GM18498 (cell line): ENCODE results near the gene RBM28.
"Not testable (repeated sequence)": the region's sequence is repeated elsewhere in the genome, so short reads cannot be mapped to it uniquely, and the experiment has no call there.

ENCODE experiments used
- ATAC-seq: cut with Tn5 transposase; IDR thresholded peaks from one replicate; pipeline ENCODE4 v1.9.1; 2021; ENCODE audit warnings: mild to moderate bottlenecking, moderate library complexity; ENCODE audit not compliant: unreplicated experiment

Gene RBM28

GRCh38 chr7:128298004-128298403, 45.7 kb downstream of the RBM28 start:
- not testable (repeated sequence) for ATAC-seq

DNA sequence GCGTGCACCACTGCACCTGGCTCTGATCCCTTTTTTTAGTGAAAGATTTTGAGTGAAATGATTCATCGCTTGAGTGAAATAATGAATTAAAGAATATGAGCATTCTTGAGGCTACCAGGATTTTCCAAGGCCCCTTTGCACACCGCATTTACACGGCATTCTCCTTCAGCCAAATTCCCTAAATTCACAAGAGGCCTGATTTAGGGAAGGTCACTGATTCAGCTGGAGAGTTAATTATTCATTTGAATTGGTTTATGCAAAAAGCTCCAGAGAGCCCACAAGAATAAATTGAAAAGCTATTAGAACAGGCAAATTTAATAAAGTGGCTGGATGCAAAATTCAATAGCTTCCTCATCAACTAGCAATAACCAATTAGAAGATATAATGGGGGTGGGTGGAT, 56.2 kb downstream of the RBM28 start:
- no peak for ATAC-seq

DNA sequence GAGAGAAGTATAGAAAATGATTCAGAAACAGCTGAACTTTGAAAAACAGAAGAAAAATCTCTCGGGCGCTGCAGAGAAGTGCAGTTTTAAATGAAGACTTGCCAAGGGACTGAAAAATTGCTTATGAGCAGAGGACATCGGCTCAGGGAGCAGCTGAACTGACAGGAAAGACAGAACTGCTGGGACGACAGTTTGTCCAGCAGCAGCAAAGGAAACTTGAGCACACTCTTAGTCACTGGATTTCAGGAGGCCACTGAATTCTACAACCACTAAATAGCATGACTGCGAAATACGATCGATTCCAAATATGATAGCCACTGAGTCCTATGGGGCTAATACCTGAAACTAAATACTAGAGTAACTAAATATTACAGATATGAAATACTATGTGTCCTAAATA, 59.6 kb downstream of the RBM28 start:
- ATAC-seq = no peak

DNA sequence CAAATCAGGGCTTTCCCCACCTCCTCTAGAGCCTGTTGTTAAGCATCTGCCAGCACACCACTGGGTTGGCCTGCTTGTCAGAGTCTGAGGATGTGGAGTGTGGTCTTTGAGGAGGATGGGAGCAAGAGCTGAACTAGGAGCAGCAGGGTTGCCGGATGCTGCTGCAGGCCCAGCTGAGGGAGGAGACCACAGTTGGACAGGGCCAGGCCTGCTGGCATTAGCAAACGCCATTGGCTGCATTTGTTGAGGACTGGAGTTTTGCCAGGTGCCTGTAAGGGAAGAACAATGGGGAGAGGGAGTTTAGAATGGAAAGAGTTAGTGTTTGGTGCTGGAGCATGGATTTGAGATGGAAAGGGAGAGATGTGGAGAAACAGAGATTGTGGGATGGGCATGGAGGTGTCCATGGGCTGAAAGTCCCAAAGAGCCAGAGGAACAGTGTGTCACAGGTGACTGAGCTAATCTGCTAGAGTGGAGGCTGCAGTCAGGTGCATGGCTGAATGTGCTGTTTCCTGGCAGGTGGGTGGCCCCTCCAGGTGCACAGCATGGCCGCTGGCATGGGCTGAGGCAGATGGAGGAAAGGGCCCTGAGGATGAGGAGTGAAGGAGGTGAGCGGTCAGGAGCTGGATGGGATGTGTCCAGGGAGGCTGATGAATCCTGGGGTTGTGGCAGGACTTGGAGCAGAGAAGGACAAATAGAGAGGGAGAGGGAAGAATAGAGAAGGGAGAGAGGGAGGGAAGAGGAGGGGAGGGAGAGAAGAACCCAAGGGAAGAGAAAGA, 61.9 kb downstream of the RBM28 start:
- ATAC-seq = no peak

- not testable (repeated sequence) for ATAC-seq
These were observed 63.3 kb downstream of the RBM28 start for GRCh38 chr7:128280451-128280850.

DNA sequence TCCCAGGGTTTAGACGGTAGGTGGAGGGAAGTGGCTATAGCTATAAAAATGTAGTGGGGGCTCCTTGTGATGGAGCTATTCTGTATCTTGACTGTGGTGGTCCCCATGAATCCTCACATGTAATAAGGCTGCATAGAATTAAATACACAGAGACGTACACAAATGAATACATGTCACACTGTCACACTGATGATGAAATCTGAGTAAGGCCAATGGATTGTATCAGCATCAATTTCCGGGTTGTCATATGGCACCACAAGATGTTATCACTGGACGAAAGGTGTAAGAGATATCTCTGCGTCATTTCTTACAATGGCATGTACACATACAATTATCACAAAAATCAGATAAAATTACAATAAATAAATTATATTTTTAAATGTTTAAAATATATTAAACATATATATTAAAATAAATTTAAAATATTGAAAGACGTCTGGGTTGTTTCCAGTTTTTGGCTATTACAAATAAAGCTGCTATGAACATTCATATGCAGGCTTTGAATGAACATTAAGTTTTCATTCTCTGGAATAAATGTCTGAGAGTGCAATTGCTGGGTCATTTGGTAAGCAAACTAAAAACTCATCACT, 64.5 kb downstream of the RBM28 start:
- no peak for ATAC-seq

- no peak for ATAC-seq
These were observed 65.3 kb downstream of the RBM28 start for GRCh38 chr7:128278366-128278765.

DNA sequence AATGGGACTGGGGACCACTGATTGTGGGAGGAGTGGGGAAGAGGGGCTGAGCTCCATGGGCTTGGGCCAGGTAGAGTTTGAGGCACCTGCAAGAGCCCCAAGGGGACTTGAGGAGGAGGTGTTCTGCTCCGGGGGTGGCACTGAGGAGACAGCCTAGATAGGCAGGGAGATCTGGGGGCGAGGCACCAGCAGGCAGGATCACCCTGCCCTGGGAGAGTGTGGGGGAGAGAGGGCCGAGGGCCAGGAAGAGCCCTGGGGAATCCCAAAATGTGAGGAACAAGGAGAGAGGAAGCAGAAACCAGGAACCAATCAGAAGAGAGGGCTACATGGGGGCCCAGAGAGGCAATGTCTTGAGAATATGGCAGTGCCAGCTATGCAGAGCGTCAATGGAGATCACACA, 68.0 kb downstream of the RBM28 start:
- no peak for ATAC-seq

GRCh38 chr7:128274884-128275603, 68.7 kb downstream of the RBM28 start:
- ATAC-seq = no peak

GRCh38 chr7:128274246-128274883, 69.3 kb downstream of the RBM28 start:
- ATAC-seq = no peak

DNA sequence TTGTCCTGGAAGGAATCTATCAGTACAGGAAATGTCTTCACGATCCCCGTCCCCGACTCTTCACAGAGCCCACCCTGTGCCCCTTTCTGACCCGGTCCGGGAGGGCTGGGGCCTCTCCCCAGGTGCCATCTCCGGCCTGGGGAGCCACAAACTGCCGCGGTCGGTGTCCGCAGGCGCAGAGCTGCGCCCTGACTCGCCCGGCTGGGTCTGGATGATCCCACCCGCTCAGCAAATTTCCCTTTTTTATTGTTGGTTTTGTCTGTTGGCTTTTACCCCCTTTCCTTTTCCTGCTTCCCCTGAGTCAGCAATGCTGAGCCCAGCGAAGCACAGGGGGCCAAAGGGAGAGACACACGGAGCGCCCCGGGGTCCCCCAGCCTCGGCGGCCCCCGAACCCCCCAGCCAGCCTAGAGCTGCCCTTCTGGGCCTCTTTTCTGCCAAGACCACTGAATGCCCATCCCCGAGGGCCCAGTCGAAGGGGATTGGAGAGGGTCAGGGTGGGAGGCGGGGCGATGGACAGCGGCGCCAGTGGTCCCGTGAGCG, 71.7 kb downstream of the RBM28 start:
- no peak for ATAC-seq

GRCh38 chr7:128271471-128271941, 72.2 kb downstream of the RBM28 start:
- no peak for ATAC-seq

DNA sequence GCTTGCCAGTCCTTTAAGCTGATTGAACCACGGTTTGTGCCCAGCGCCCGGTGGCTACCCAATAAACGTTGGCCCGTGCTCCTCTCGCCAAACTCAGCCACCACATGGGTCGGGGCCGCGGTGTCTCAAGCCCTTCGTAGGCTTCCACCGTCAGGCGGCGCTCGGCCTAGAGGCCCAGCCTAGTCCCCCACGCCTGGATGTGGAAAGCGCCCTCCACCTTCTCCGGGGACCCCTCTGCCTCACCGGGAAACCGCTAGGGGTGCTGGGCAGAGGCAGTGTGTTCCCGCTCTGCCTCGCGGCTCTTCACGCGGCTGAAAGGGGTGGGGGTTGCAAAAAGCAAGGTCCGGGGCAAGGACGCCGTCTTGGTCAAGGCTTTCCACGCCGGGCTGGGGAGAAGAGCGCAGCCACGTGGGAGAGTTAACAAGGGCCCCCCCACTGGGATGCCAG, 72.9 kb downstream of the RBM28 start:
- no peak for ATAC-seq

DNA sequence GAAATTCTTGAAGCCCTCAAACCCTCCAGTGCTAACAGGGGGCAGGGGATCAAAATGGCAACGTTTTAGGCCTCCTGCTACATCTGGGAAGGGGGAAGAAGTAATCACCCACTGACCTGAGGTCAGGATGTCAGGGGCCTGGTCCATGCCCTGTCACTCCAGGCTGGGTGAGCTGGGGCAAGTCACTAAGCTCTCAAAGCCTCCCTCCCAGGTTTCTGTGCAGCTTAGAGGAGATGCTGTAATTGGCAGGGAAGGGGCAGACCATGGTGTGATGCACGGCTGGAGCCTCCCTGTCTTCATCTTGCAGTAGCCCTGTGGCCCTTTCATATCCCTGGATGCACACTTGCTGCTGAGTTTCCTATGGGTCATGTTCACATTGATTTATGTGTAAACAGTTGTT, 75.5 kb downstream of the RBM28 start:
- ATAC-seq = no peak

DNA sequence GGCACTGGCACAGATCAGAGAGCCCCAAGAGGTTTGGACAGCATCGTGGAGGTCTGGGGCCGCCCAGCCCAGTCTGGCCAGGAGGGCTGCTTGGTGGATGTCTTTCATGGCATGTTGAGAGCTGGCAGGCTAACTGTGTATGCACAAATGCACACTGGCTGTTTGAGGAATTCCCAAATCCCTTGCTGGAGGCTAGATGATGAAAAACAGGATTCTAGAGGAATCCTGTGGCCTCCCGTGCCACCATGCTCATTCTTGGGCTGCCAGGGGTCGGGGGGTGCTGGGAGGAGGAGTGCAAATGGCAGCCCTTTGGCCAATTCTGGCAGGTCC, 76.1 kb downstream of the RBM28 start:
- ATAC-seq = no peak

DNA sequence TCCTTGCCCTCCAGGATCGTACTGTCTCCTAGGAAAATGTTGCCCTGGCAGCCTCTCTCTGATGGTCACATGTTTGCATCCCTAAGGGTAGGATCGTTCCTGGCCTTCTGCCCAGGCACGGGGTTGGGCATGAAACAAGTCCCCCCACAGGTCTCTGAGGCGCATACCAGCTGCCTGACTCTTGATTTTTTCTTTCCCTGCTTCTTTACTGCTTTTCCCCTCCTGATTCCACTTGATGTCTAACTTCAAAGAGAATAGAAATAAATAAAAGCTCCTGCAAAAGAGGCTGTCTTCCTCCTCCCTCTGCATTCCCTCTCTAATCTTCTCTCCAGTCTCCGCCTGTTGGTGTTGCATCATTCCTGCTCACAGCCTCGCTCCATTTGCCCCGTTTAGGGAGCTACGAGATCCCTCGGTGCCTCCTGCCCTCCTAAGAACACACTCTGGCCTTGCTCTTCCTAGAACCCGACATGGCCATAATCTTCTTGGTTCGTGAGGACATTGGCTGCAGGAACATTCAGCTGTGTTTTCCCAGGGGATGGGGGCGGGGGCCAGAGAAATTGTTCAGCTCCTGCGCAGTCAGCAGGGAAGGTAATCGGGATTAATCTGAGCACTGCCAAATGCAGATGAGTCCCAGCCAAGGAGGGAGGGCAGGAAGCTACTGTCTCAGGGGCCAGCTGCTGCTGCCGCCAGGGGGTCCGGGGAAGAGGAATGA, 76.7 kb downstream of the RBM28 start:
- no peak for ATAC-seq

DNA sequence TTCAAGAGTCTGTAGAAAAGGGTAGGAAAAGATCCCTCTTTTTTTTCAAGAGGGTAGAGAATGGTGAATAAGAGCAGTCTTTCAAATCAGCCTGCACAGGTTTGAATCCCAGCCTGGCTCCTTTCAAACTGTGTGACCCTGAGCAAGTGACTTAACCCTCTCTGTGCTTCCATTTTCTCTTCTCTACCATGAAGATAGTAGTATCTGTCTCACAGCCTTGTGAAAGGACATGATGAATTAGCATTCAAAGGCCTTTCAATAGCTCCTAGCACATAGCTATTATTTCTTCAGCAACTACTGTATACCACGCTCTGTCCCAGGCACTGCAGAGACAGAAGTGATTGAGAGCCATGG, 77.2 kb downstream of the RBM28 start:
- no peak for ATAC-seq

GRCh38 chr7:128265906-128266300, 77.8 kb downstream of the RBM28 start:
- ATAC-seq = no peak

DNA sequence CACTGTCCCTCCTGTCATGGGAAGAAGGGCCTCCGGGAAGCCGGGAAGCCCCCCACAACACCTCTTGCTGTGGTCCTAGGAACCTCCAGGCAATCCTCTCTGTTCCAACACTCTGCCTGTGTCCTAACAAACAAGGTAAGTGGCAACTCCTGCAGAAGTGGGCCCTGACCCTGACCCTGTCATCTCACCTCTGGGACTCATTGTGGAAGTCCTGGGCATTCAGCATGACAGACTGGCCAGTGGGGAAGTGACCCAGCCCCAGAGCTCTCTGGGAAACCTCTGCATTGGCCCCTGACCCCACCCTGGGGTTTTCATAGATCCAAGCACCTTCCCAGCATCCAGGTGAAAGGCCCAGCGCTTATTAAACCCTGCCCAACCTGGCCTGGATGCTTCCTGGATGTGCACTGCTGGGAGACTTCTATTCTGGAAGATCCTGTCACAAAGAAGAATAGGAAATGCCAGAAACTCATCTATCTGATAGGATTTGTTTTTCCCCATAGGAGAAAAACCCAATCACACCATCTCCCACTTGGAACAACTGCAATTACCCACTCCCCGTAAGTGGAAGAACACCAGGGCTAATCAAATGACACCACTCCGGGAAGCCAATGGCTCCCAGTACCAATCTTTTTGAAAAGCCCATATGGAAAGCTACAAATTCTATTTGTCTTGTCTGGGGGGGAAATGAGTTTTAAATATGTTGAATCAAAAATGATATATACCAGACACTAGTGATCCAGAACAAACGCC, 78.4 kb downstream of the RBM28 start:
- ATAC-seq = no peak

- no peak for ATAC-seq
These were observed 79.2 kb downstream of the RBM28 start for GRCh38 chr7:128264477-128264876.
